HG03108 (cell line): ENCODE measurements around the gene AGPAT3.
"Not testable (repeated sequence)": the region's sequence is repeated elsewhere in the genome, so short reads cannot be mapped to it uniquely, and the experiment has no call there.

ENCODE experiments used
- ATAC-seq: cut with Tn5 transposase; IDR thresholded peaks from one replicate; pipeline ENCODE4 v1.9.1; 2021; ENCODE audit warnings: moderate library complexity; ENCODE audit not compliant: unreplicated experiment

The AGPAT3 gene

GRCh38 chr21:43881935-43882334, 16.9 kb downstream of the AGPAT3 start:
- ATAC-seq = no peak

GRCh38 chr21:43882952-43883545, 18.0 kb downstream of the AGPAT3 start:
- no peak for ATAC-seq

GRCh38 chr21:43884012-43884860, 19.2 kb downstream of the AGPAT3 start:
- no peak for ATAC-seq

- ATAC-seq = no peak
Observed at GRCh38 chr21:43884861-43885417, 19.9 kb downstream of the AGPAT3 start.

GRCh38 chr21:43885721-43886120, 20.7 kb downstream of the AGPAT3 start:
- no peak for ATAC-seq

- ATAC-seq = no peak
Observed at GRCh38 chr21:43886565-43886964, 21.5 kb downstream of the AGPAT3 start.

- no peak for ATAC-seq
Observed at GRCh38 chr21:43889069-43889468, 24.0 kb downstream of the AGPAT3 start.

- no peak for ATAC-seq
Observed at GRCh38 chr21:43890042-43890441, 25.0 kb downstream of the AGPAT3 start.

- no peak for ATAC-seq
Observed at GRCh38 chr21:43892334-43892733, 27.3 kb downstream of the AGPAT3 start.

GRCh38 chr21:43892984-43893535, 28.0 kb downstream of the AGPAT3 start:
- no peak for ATAC-seq

GRCh38 chr21:43893536-43894205, 28.6 kb downstream of the AGPAT3 start:
- no peak for ATAC-seq

GRCh38 chr21:43894206-43894577, 29.2 kb downstream of the AGPAT3 start:
- ATAC-seq = no peak

GRCh38 chr21:43895196-43895595, 30.2 kb downstream of the AGPAT3 start:
- ATAC-seq = no peak

GRCh38 chr21:43896696-43897299, 31.8 kb downstream of the AGPAT3 start:
- not testable (repeated sequence) for ATAC-seq

- no peak for ATAC-seq
Observed at GRCh38 chr21:43899307-43900077, 34.5 kb downstream of the AGPAT3 start.

- no peak for ATAC-seq
Observed at GRCh38 chr21:43900078-43900385, 35.0 kb downstream of the AGPAT3 start.

- ATAC-seq = no peak
Observed at GRCh38 chr21:43900690-43901089, 35.7 kb downstream of the AGPAT3 start.

- no peak for ATAC-seq
Observed at GRCh38 chr21:43902441-43902840, 37.4 kb downstream of the AGPAT3 start.

GRCh38 chr21:43903451-43904091, 38.5 kb downstream of the AGPAT3 start:
- ATAC-seq = no peak

GRCh38 chr21:43904331-43904781, 39.3 kb downstream of the AGPAT3 start:
- no peak for ATAC-seq
